Hematopoietic multipotent progenitor cell treated with erythropoietin and hydrocortisone succinate and interleukin-3 and kit ligand, for 17 days (in vitro differentiated cells): ENCODE data around the gene DPH5.
"Not testable (repeated sequence)": the region's sequence is repeated elsewhere in the genome, so short reads cannot be mapped to it uniquely, and the experiment has no call there.

Experiments used
- DNase-seq: peaks from one replicate; pipeline ENCODE4 v3.0.0-alpha.2; 2015; ENCODE audit warnings: low spot score

The DPH5 gene

DNA sequence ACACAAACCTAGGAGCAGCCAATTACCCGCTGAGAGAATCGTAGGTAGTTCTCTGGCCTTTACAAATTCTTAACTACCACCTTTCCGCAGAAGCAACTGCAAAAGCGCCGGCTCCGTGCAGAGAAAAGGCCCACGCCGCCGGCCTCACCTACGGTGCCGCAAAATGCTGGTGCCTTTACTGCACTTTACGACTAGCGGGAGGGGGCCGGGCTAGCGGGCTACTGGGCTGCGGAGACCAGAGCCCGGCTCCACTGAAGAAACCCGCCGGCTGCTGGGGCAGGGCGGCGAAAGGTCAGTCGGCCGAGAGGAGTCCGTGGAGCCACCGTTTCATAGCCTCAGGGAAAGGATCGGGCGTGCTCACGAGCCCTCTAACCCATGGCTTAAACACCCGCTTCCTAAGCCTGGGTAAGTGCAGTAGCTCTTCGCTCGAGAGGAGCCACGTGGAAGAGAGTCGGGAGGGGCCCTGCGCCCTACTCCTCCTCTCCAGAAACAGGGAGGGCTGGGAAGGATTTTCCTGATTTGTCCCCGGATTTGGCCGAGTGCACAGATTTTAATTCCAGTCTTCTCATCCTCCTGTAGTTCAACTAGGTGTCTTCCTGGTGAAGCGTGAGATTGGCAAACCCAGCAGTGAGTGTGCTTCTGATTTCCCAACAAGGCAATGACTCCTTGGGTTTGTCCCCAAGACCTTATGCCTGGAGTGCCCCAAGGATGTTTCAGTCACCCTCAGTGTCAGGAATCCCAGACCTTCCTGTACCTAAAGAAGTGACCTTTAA lies at the start of gene DPH5:
DPH5 (minus strand) TSS at position 128 of the 773 bp plus-strand sequence. CDS start 341 bp downstream, outside the sequence.
- DNase-seq, result peak; percentile 57

DNA sequence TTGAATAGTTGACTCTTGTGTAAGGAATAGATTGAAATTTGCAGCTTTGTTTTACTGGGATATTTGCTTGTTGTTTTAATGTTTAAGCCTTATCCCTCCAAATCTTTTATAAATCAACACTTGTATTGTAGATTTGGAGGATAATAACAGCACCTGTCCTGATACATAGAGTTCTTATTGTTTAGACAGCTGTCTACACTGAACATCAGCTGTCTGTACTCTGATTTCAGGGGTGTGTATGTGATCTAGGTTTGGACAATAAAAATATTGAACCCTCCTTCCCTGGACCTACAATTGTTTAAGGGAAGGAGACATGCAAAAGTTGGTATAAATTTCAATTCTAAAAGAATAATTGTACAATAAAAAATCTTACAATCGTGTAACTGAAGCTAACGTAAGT lies 48.3 kb upstream of the DPH5 start:
- no peak for DNase-seq

GRCh38 chr1:101071470-101071891 lies 45.9 kb upstream of the DPH5 start:
- no peak for DNase-seq

DNA sequence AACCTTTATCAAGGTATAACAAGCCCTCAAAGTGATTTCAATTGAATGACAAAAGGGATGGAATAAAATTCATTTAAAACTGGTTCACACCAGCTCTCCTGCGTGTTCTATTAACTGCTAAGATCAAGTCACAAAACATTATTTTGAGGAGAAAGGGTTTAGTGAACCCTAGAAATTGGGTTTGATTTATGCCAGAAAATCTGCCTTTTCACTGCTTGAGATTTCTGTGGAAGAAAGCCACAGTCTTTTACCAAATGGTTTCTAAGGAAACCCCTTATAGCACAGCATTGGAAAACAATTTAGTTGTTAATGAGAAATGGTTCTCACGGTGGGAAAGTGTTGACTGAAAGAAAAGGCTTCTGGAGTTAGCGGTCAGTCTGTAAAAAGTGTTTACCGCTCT lies 43.6 kb upstream of the DPH5 start:
- no peak for DNase-seq

DNA sequence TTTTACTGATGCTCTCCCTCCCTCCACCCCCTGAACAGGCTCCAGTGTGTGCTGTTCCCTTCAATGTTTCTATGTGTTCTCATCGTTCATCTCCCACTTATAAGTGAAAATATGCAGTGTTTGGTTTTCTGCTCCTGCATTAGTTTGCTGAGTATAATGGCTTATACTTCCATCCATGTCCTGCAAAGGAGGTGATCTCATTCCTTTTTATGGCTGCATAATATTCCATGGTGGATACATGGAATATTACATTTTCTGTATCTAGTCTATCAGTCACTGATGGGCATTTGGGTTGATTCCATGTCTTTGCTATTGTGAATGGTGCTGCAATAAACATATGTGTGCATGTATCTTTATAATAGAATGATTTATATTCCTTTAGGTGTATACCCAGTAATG lies 41.4 kb upstream of the DPH5 start:
- DNase-seq, result not testable (repeated sequence)

DNA sequence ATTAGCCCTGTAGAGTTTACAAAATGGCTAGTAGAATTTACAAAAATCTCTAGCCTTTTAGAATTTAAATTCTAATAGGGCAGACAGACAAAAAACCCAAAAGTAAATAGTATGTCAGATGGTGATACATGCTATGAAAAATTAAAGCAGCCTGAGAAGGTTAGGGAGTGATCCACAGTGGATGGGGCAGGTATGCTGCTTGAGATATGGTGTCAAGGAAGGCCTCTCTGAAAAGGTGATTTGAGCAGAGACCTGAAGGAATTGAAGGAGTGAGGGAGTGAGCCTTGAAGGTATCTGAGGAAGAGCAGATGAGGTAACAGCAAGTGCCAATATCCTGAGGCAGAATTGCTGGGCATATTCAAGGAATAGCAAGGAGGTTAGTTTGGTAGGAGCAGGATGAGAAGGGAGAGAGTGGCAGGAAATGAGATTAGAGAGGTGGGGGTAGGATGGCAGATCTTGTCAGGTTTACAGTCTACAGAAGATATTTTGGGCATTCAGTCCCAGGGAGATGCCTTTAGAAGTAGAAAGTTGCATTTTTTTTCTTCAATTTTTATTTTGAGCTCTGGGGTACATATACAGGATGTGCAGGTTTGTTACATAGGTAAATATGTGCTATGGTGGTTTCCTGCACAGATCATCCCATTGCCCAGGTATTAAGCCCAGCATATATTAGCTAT lies 40.8 kb upstream of the DPH5 start:
- DNase-seq, result no peak

DNA sequence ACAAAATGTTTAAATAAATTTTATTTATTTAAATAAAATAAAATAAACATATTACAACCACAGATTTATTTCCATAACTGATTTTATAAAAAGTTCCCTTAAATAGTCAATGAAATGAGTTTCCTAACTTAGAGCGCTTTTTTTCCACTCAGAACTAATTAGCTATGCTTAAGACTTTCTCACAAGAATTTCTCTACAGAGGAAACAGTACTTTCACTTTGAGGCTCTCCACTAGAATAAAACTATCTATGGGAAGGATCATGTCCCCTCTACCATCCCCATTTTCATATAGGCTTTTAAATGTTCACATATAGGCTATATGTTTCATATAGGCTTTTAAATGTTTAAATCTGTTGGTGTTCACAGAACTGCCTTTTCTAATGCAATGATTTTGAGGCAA lies 40.0 kb upstream of the DPH5 start:
- no peak for DNase-seq

- no peak for DNase-seq
These were observed 39.1 kb upstream of the DPH5 start for GRCh38 chr1:101064697-101065096.

DNA sequence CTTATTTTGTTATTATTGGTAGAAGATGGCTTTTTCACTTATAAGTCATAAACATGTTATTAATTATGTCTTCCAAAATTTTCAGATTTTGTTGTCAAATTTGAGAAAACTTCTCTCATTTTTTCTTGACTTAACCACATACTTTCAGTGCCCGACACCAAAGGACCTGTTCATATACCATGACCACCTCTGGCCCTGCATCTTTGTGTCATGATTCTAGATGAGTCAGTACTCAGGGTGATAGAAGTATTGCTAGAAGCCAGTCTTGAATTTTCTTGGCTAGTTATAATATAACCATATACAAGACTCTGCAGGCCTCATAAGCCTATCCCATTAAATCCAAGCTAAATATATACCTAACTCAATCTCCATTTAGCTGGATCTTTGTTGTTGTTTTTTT lies 35.4 kb upstream of the DPH5 start:
- DNase-seq, result no peak

DNA sequence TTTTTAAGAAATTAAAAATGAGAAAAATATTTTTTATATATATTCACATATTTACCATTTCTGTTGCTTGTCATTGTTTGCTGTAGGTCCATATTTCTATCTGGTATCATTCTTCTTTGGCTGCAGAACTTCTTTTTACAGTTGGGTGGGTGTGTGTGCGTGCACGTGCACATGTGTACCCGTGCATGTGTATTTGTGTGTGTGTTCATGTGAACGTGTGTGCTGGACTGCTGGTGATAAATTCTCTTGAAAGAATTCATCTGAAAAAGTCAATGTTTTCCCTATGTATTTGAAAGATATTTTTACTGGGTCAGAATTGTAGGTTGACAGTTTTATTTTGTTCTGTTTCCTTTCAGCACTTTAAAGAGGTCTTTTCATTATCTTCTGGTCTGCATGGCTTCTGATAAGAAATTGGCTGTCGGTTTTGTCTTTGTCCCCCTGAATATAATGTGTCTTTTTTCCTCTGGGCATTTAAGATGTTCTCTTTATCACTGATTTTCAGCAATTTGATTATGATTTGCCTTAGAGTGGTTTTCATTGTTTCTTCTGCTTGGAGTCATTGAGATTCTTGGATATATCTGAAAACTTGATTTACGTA lies 34.5 kb upstream of the DPH5 start:
- DNase-seq, result no peak

GRCh38 chr1:101055623-101056022 lies 30.0 kb upstream of the DPH5 start:
- DNase-seq, result no peak

DNA sequence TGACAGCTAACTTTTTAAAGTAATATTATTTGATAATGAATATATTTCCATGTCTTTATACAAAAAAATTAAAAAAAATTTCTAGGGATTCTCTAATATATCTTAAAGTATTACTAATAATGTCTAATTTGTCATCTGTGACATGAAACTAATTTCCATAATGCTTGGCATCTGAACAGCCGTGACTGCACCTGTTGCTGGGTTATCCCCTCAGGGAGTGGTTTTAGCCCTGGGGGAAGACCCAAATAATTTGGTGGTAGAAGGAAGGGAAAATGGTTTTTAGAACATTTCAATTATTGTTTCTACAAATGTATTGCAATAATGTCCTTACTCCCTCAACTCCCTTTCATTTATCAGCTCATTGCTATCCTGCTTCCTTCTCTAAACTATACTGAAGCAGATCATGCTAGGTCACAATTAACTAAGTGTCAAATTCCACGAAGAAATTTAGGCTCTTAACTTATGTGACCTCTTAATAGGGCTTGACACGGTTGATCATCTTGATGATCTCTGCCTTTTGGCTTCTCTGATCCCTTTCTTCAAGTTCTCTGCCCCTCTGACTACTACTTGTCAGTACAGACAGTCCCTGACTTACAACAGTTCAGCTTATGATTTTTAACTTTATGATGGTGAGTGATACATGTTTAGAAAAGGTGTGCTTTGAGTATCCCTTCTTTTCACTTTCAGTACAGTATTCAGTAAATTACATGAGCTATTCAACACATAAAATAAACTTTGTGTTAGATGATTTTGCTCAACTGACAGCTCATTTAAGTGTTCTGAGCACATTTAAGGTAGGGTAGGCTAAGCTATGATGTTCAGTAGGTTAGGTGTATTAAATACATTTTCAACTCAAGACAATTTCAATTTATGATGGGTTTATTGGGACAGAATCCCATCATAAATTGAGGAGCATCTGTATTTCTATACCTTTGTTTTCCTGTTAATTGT lies 26.4 kb upstream of the DPH5 start:
- DNase-seq, result no peak

GRCh38 chr1:101050869-101051268 lies 25.3 kb upstream of the DPH5 start:
- DNase-seq, result no peak

GRCh38 chr1:101044749-101045148 lies 19.2 kb upstream of the DPH5 start:
- DNase-seq, result no peak

DNA sequence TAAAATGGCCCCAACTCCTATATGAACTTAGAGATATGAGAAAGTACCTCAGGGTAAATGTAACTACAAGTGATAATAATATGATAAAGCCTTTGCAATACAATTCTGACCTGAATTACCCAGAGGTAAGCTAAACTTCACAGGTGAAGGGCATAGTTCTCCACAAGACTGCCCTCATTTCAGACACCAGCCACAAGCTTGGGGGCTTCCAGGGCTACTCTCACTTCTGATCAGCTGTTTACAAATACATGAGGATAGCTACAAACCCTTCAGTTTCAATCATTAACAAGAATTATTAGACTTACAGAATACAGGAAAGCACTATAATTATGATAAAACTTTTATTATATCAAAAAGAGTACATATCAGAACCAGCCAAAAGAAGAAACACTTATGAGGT lies 18.7 kb upstream of the DPH5 start:
- DNase-seq, result no peak

DNA sequence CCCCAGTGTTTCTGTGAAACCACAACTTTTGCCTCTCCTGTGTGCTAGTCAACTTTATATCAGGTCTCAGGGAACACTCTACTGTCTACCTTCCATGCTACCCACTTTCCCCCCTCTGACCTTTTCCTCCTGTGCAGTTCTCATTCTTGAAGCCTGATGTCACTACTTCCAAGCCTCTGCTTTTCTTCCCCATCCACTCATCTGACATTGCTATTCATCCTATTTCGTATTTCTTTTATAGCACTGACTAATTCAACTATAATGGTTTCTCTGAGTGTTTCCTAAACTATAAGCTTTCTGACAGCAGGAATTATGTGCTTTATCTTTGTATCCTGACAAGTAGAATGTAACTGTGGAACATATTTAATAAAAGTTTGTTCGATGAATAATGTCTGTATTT lies 18.2 kb upstream of the DPH5 start:
- no peak for DNase-seq

- DNase-seq, result no peak
These were observed 15.7 kb upstream of the DPH5 start for GRCh38 chr1:101041300-101041699.

DNA sequence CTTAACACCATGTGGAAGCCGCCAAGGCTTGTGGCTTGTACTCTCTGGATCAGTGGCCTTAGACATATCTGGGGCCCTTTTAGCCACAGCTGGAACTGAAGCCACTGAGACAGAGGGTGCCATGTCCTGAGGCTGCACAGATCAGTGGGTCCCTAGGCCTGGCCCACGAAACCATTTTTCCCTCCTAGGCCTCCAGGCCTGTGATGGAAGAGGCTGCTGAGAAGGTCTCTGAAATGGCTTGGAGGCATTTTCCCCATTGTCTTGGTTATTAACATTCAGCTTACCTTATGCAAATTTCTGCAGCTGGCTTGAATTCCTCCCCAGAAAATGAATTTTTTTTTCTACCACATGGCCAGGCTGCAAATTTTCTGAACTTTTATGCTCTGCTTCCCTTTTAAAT lies 15.1 kb upstream of the DPH5 start:
- DNase-seq, result no peak

GRCh38 chr1:101039245-101039644 lies 13.7 kb upstream of the DPH5 start:
- no peak for DNase-seq

DNA sequence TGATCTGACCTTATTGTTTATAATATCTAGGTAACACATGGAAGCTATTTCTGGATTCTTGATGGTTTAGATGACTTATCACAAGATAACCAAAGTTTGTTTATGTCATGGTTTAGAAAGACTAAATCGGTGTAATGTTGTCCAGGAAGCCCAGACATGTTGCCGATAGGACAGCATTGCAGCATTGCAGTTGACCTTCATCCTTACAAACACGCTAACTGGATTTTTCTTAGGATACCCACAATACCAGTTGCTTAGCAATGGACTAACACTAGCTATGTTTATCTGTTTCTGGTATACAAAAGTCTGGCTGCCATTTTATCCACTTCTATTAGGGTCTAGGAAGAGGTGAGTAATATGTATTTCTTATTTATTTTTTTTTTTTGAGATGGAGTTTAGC lies 11.7 kb upstream of the DPH5 start:
- no peak for DNase-seq

GRCh38 chr1:101033017-101033416 lies 7.4 kb upstream of the DPH5 start:
- DNase-seq, result no peak

GRCh38 chr1:101032129-101032528 lies 6.5 kb upstream of the DPH5 start:
- DNase-seq, result not testable (repeated sequence)
